Nephron (organoid): ENCODE measurements around the gene ANO2.
"Not testable (repeated sequence)": the region's sequence is repeated elsewhere in the genome, so short reads cannot be mapped to it uniquely, and the experiment has no call there.

ENCODE experiments used
- H3K27ac Mint-ChIP-seq, 3 experiments: 2 replicates each; pipeline ENCODE4 v1.8.0; 2020; ENCODE audit warnings: mixed read lengths in 3 of 3, mild to moderate bottlenecking in 2 of 3, moderate library complexity in 1 of 3
- H3K27me3 Mint-ChIP-seq: 2 replicates; pipeline ENCODE4 v1.8.0; 2021; ENCODE audit warnings: low read depth, mild to moderate bottlenecking, moderate library complexity, mixed read lengths
- H3K36me3 Mint-ChIP-seq: 2 replicates; pipeline ENCODE4 v1.8.0; 2020; ENCODE audit warnings: low read depth, mixed read lengths
- H3K4me1 Mint-ChIP-seq: 2 replicates; pipeline ENCODE4 v1.8.0; 2020; ENCODE audit warnings: mixed read lengths
- H3K4me3 Mint-ChIP-seq, 3 experiments: 2 replicates each; pipeline ENCODE4 v1.8.0; 2020; ENCODE audit warnings: mild to moderate bottlenecking in 3 of 3, mixed read lengths in 3 of 3, moderate library complexity in 2 of 3
- H3K9me3 Mint-ChIP-seq: 2 replicates; pipeline ENCODE4 v1.8.0; 2020; ENCODE audit warnings: mixed read lengths
- CTCF ChIP-seq, 3 experiments: fragments of 200-600 bp; sonication (generic); IDR thresholded peaks; one replicate each; pipeline ENCODE4 v1.5.0; 2021; ENCODE audit warnings: antibody characterized with exemption in 3 of 3; ENCODE audit not compliant: unreplicated experiment in 3 of 3

Gene ANO2

GRCh38 chr12:5899675-5900074, 45.4 kb downstream of the ANO2 start:
- Mint-ChIP-seq H3K36me3 (no peaks in the 10 kb centered on the region), H3K27me3 (peaks cover 13% of the 10 kb centered on the region), H3K4me3 (no peak overlapping the region), H3K27ac (no peak overlapping the region), H3K4me1 (no peaks in the 10 kb centered on the region), H3K9me3 (peaks cover 11% of the 10 kb centered on the region)
- TF ChIP-seq CTCF (IDR thresholded peaks at IDR 0.05; ENCODE audit: unreplicated experiment in 3 of 3) = no peak

DNA sequence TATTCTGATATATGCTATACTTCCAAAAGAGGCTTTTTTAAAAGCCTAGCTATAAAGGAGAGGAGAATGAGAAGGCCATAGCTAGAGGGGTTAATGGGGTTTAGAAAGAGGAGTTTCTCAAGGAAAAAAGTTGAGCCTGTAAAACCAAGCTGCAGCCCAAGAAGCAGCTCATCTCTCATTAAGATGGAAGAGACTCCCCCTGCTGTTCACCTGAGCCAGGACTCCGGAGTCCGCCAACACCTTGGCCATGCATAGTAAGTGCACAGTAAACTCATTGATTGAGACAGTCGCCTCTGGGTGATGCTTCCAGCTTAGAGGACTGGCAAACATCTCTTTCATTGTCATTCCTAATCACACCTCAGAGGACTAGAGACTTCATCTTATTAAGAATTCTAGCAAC, 46.2 kb downstream of the ANO2 start:
- Mint-ChIP-seq H3K36me3 (no peaks in the 10 kb centered on the region), H3K9me3 (peaks cover 13% of the 10 kb centered on the region), H3K27ac (no peak overlapping the region), H3K4me1 (no peaks in the 10 kb centered on the region), H3K4me3 (no peak overlapping the region), H3K27me3 (peaks cover 13% of the 10 kb centered on the region)
- TF ChIP-seq CTCF (IDR thresholded peaks at IDR 0.05; ENCODE audit: unreplicated experiment in 3 of 3) = no peak

DNA sequence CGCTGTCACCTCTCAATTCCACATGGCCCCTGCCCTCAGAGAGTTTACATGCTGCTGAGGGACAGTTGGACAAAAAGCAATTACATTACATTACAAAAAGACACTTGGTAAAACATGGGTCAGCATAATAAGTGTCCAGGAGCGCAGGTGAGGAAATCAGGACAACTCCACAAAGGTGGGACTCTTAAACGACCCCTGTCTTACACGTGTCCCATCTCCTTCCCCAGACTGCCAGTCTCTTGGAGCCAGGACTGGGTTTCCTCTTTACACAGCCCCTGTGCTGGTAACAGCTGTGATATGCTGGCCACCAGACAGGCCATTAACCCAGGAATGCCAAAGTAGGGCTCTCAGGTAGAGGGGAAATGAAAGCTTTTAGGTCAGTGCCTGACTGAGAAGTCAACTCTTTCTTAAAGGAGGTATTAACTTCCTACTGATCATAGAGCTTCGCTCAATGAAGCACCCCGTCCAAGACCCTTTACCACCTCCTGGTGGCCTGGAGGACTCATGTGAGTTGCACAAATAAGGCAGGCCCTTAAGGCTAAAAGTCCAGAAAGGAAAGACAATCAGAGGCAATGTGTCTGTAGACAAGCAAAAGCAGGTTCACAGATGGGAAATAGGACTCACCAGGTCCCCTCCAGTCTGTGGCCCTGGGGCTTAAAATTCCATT, 55.5 kb downstream of the ANO2 start:
- Mint-ChIP-seq H3K27ac (no peak overlapping the region), H3K4me1 (no peaks in the 10 kb centered on the region), H3K27me3 (peaks cover 7% of the 10 kb centered on the region), H3K4me3 (no peak overlapping the region), H3K36me3 (no peaks in the 10 kb centered on the region), H3K9me3 (peaks cover 12% of the 10 kb centered on the region)
- TF ChIP-seq CTCF (IDR thresholded peaks at IDR 0.05; ENCODE audit: unreplicated experiment in 3 of 3) = no peak

DNA sequence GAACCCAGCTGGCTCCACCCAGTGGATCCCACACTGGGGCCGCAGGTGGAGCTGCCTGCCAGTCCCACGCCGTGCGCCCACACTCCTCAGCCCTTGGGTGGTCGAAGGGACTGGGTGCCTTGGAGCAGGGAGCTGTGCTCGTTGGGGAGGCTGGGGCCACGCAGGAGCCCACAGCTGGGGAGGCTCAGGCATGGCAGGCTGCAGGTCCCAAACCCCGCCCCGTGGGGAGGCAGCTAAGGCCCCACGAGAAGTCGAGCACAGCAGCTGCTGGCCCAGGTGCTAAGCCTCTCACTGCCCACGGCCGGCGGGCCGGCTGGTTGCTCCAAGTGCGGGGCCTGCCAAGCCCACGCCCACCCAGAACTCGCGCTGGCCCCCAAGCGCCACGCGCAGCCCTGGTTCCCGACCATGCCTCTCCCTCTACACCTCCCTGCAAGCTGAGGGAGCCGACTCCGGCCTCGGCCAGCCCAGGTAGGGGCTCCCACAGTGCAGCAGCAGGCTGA, 56.2 kb downstream of the ANO2 start:
- Mint-ChIP-seq H3K4me1 (no peaks in the 10 kb centered on the region), H3K27ac (no peak overlapping the region), H3K36me3 (no peaks in the 10 kb centered on the region), H3K27me3 (peaks cover 7% of the 10 kb centered on the region), H3K9me3 (peaks cover 10% of the 10 kb centered on the region), H3K4me3 (no peak overlapping the region)
- TF ChIP-seq CTCF (IDR thresholded peaks at IDR 0.05; ENCODE audit: unreplicated experiment in 3 of 3) = no peak

DNA sequence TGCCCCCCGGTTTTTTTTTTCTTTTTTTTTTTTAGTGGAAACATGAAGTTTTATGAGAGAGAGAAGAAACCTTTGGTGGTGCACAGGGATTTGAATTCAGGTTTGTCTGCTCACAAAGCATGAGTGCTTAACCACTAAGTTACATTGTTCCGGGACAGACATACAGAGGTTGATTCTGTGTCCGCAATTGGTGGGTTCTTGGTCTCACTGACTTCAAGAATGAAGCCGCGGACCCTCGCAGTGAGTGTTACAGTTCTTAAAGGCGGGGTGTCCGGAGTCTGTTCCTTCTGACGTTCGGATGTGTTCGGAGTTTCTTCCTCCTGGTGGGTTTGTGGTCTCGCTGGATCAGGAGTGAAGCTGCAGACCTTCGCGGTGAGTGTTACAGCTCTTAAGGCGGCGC, 57.2 kb downstream of the ANO2 start:
- not testable (repeated sequence) for H3K36me3 Mint-ChIP-seq, H3K9me3 Mint-ChIP-seq, H3K4me1 Mint-ChIP-seq, H3K27ac Mint-ChIP-seq, H3K4me3 Mint-ChIP-seq
- peaks cover 11% of the 10 kb centered on the region for H3K27me3 Mint-ChIP-seq

- Mint-ChIP-seq H3K36me3 (no peaks in the 10 kb centered on the region), H3K4me1 (no peaks in the 10 kb centered on the region), H3K9me3 (no peaks in the 10 kb centered on the region), H3K27ac (no peak overlapping the region), H3K4me3 (no peak overlapping the region), H3K27me3 (peaks cover 14% of the 10 kb centered on the region)
- TF ChIP-seq CTCF (IDR thresholded peaks at IDR 0.05; ENCODE audit: unreplicated experiment in 3 of 3) = no peak
Measured at GRCh38 chr12:5884866-5885265, 60.2 kb downstream of the ANO2 start.
